ENCODE measurements around the gene GNB5. TPM values are rescaled to one million over a fixed set of nuclear protein-coding genes. Genes with fewer than 3 reads are reported as not detected.

Gene GNB5
- total RNA-seq, 3 donors from 2014 or later = 9.0 to 12.8 (median 10.0) TPM

DNA sequence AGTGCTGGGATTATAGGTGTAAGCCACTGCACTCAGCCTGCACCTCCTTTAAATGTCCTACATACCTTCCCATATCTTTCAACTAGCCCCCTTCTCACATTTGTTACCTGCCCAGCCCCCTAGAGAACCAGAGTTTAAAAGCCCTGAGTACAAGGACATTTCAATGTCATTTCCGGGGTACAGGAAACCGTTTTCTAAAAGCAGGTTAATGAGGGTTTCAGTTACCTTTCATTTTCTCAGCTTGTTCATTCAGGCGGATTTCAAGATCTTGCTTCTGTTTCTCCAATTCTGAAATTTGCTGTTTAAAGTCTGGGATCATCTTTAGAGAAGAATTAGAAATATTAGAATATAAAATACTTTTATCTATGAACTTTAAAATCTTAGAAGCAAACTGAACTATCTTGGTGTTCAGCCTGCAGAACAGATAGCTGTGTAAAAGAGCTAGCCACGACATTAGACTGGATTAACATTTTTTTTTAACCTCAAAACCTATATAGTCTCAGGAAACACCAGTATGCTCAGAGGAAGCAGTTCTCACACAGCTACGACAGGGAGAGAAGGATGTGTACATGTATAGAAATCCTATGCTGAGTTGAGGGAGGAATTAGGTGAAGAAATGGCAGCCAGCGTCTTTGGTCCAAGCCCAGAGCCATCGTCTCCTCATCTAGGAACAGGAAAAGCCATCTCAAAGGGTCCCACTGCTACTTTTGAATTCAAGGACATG lies 29.9 kb upstream of the GNB5 start:
- Mint-ChIP-seq H3K27me3 (ENCODE audit: low read depth) (no peaks in the 10 kb centered on the region), H3K4me1 (ENCODE audit: low read depth) (peaks cover 23% of the 10 kb centered on the region), H3K9me3 (no peaks in the 10 kb centered on the region), H3K4me3 (peak overlapping the region; percentile 82), H3K36me3 (ENCODE audit: insufficient read depth) (no peaks in the 10 kb centered on the region)
- DNase-seq (no peak), ATAC-seq (peak in 1 of 2 donors; percentile 25)

- H3K36me3 Mint-ChIP-seq (ENCODE audit: insufficient read depth) = no peaks in the 10 kb centered on the region
- no peak for ATAC-seq
- peaks cover 23% of the 10 kb centered on the region for H3K4me1 Mint-ChIP-seq (ENCODE audit: low read depth)
- no peaks in the 10 kb centered on the region for H3K27me3 Mint-ChIP-seq (ENCODE audit: low read depth)
- no peaks in the 10 kb centered on the region for H3K9me3 Mint-ChIP-seq
- no peak overlapping the region for H3K4me3 Mint-ChIP-seq
- DNase-seq = no peak
Measured at GRCh38 chr15:52220251-52220650, 29.1 kb upstream of the GNB5 start.

DNA sequence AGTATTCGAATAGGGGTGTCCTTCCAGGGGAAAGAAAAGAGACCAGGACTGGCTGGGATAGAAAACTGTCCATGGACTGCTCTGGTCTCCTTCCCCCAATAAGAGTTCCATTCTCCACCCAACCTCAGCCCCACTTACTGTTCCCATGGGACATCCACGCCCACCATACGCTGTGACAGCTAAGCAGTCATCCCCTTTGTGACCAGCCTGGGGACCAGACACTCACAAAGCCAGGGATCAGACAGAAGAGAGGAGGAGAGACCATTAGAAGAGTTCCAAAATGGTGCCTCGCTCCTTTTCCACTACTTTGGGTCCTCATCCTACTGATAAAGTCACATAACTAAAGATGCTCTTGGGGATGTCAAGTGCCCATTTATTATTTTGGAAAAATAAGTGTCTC lies 27.6 kb upstream of the GNB5 start:
- ATAC-seq (no peak), DNase-seq (no peak)
- no peaks in the 10 kb centered on the region for H3K9me3 Mint-ChIP-seq
- no peak overlapping the region for H3K4me3 Mint-ChIP-seq
- H3K36me3 Mint-ChIP-seq (ENCODE audit: insufficient read depth) = no peaks in the 10 kb centered on the region
- H3K27me3 Mint-ChIP-seq (ENCODE audit: low read depth) = no peaks in the 10 kb centered on the region
- peaks cover 23% of the 10 kb centered on the region for H3K4me1 Mint-ChIP-seq (ENCODE audit: low read depth)

- Mint-ChIP-seq H3K4me3 (no peak overlapping the region), H3K27me3 (ENCODE audit: low read depth) (no peaks in the 10 kb centered on the region), H3K4me1 (ENCODE audit: low read depth) (peaks cover 21% of the 10 kb centered on the region), H3K36me3 (ENCODE audit: insufficient read depth) (no peaks in the 10 kb centered on the region), H3K9me3 (no peaks in the 10 kb centered on the region)
- DNase-seq (no peak), ATAC-seq (no peak)
Measured at GRCh38 chr15:52218371-52218770, 27.2 kb upstream of the GNB5 start.

DNA sequence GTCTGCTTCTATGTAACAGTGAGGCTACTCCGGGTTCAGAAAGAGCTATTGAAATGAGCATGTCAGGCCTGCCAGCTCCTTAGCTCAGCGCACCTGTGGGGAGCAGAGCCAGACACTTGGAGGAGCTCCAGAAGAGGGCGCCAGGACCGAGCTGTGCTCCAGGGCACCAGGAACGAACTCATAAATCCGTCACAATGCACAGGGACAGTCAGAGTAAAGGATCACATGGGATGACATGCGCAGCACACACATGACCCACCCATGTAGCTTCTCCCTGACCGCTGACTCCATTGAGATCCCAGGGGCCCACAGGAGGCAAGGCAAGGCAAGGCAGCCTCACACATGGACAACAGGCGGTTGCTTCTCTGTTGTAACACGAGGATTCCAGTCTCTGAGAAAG lies 26.0 kb upstream of the GNB5 start:
- DNase-seq (no peak), ATAC-seq (no peak)
- H3K36me3 Mint-ChIP-seq (ENCODE audit: insufficient read depth) = no peaks in the 10 kb centered on the region
- H3K9me3 Mint-ChIP-seq = no peaks in the 10 kb centered on the region
- peaks cover 13% of the 10 kb centered on the region for H3K4me1 Mint-ChIP-seq (ENCODE audit: low read depth)
- H3K27me3 Mint-ChIP-seq (ENCODE audit: low read depth) = no peaks in the 10 kb centered on the region
- H3K4me3 Mint-ChIP-seq = no peak overlapping the region

GRCh38 chr15:52214553-52214952 lies 23.4 kb upstream of the GNB5 start:
- no peaks in the 10 kb centered on the region for H3K9me3 Mint-ChIP-seq

DNA sequence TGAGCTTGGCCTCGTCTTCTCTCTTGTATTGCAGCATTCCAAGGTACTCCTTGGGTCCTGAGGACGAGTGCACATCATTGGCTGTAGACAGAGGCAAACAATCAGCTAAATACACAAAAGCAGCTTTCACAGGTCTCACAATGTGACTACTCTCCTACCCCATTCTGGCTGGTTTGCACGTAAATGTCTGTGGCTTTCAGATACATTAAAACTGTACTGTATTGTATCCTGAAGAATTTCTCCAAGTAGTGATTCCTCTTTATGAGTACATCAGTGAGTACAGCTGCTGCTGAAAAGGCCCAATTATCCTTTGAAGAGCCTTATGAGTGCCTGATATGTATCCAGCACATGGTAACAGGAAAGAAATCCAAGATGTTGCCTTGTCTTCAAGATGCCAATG lies 22.0 kb upstream of the GNB5 start:
- Mint-ChIP-seq H3K9me3 (no peaks in the 10 kb centered on the region), H3K4me1 (ENCODE audit: low read depth) (no peaks in the 10 kb centered on the region), H3K27me3 (ENCODE audit: low read depth) (no peaks in the 10 kb centered on the region), H3K4me3 (no peak overlapping the region), H3K36me3 (ENCODE audit: insufficient read depth) (no peaks in the 10 kb centered on the region)
- DNase-seq (no peak), ATAC-seq (no peak)

More at GRCh38 chr15:52214553-52214952, 23.4 kb upstream of the GNB5 start:
- H3K36me3 Mint-ChIP-seq (ENCODE audit: insufficient read depth) = no peaks in the 10 kb centered on the region
- no peak overlapping the region for H3K4me3 Mint-ChIP-seq
- DNase-seq = no peak
- ATAC-seq = no peak
- no peaks in the 10 kb centered on the region for H3K4me1 Mint-ChIP-seq (ENCODE audit: low read depth)
- no peaks in the 10 kb centered on the region for H3K27me3 Mint-ChIP-seq (ENCODE audit: low read depth)

- H3K9me3 Mint-ChIP-seq = no peaks in the 10 kb centered on the region
- no peak overlapping the region for H3K4me3 Mint-ChIP-seq
- no peaks in the 10 kb centered on the region for H3K27me3 Mint-ChIP-seq (ENCODE audit: low read depth)
- ATAC-seq (peak; percentile 83 to 94), DNase-seq (peak; percentile 68)
- H3K4me1 Mint-ChIP-seq (ENCODE audit: low read depth) = no peaks in the 10 kb centered on the region
- H3K36me3 Mint-ChIP-seq (ENCODE audit: insufficient read depth) = peaks cover 2% of the 10 kb centered on the region
Measured at GRCh38 chr15:52208306-52208946, 17.2 kb upstream of the GNB5 start.

GRCh38 chr15:52207191-52207590 lies 16.0 kb upstream of the GNB5 start:
- ATAC-seq = no peak
- Mint-ChIP-seq H3K9me3 (no peaks in the 10 kb centered on the region), H3K4me3 (no peak overlapping the region), H3K36me3 (ENCODE audit: insufficient read depth) (peaks cover 2% of the 10 kb centered on the region), H3K4me1 (ENCODE audit: low read depth) (no peaks in the 10 kb centered on the region), H3K27me3 (ENCODE audit: low read depth) (no peaks in the 10 kb centered on the region)
- no peak for DNase-seq

- DNase-seq (no peak), ATAC-seq (no peak)
- Mint-ChIP-seq H3K4me1 (ENCODE audit: low read depth) (no peaks in the 10 kb centered on the region), H3K27me3 (ENCODE audit: low read depth) (no peaks in the 10 kb centered on the region), H3K36me3 (ENCODE audit: insufficient read depth) (peaks cover 2% of the 10 kb centered on the region), H3K9me3 (no peaks in the 10 kb centered on the region), H3K4me3 (no peak overlapping the region)
Measured at GRCh38 chr15:52206446-52206845, 15.3 kb upstream of the GNB5 start.

- Mint-ChIP-seq H3K36me3 (ENCODE audit: insufficient read depth) (peaks cover 2% of the 10 kb centered on the region), H3K27me3 (ENCODE audit: low read depth) (no peaks in the 10 kb centered on the region), H3K4me1 (ENCODE audit: low read depth) (no peaks in the 10 kb centered on the region), H3K9me3 (no peaks in the 10 kb centered on the region), H3K4me3 (no peak overlapping the region)
- no peak for ATAC-seq
- no peak for DNase-seq
Measured at GRCh38 chr15:52204657-52205056, 13.5 kb upstream of the GNB5 start.

- no peak for ATAC-seq
- Mint-ChIP-seq H3K4me3 (no peak overlapping the region), H3K9me3 (no peaks in the 10 kb centered on the region), H3K27me3 (ENCODE audit: low read depth) (no peaks in the 10 kb centered on the region), H3K4me1 (ENCODE audit: low read depth) (no peaks in the 10 kb centered on the region), H3K36me3 (ENCODE audit: insufficient read depth) (peaks cover 2% of the 10 kb centered on the region)
- DNase-seq = no peak
Measured at GRCh38 chr15:52200831-52201365, 9.7 kb upstream of the GNB5 start.

DNA sequence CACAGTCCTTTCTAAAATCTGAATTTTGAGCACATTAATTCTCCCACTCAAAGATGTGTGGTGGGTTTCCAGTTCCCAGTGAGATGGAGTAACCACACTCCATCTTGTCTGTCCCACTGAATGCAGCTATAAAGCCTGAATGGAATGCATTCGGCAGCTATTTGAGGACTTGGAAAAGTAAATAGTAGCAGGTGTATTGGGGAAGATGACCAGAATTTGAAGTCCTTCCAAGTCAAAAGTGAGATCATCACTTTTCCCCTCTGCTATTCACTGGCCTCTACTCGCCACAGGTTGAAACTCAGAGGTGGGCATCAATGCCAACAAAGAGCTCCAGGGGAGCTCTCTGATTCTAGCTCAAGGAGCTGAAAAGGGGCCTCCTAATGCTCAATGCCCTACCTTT lies 8.1 kb upstream of the GNB5 start:
- no peaks in the 10 kb centered on the region for H3K4me1 Mint-ChIP-seq (ENCODE audit: low read depth)
- H3K4me3 Mint-ChIP-seq = no peak overlapping the region
- H3K27me3 Mint-ChIP-seq (ENCODE audit: low read depth) = no peaks in the 10 kb centered on the region
- no peak for DNase-seq
- ATAC-seq = no peak
- H3K9me3 Mint-ChIP-seq = no peaks in the 10 kb centered on the region
- no peaks in the 10 kb centered on the region for H3K36me3 Mint-ChIP-seq (ENCODE audit: insufficient read depth)

- no peaks in the 10 kb centered on the region for H3K27me3 Mint-ChIP-seq (ENCODE audit: low read depth)
- H3K4me1 Mint-ChIP-seq (ENCODE audit: low read depth) = no peaks in the 10 kb centered on the region
- DNase-seq (no peak), ATAC-seq (no peak)
- no peaks in the 10 kb centered on the region for H3K9me3 Mint-ChIP-seq
- H3K4me3 Mint-ChIP-seq = no peak overlapping the region
- H3K36me3 Mint-ChIP-seq (ENCODE audit: insufficient read depth) = no peaks in the 10 kb centered on the region
Measured at GRCh38 chr15:52196891-52197290, 5.7 kb upstream of the GNB5 start.

DNA sequence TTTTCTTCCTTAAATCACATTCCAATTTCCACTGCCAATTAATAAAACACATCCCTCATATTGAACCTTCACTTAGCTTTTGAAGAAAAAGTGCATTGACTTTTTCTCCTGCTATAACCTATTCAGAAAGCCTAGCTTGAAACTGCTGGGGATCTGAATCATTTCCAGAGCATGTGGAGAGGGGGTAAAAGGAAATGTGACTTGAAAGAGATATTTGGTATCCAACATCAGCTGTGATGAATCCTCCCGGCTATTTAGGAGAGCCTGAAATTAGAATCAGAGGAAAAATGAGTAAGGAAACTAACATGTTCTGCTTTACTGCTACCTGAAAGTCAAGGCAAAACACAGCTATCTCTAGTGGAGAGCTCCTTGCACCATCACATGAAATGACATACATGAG lies 2.6 kb upstream of the GNB5 start:
- no peaks in the 10 kb centered on the region for H3K36me3 Mint-ChIP-seq (ENCODE audit: insufficient read depth)
- no peak overlapping the region for H3K4me3 Mint-ChIP-seq
- H3K27me3 Mint-ChIP-seq (ENCODE audit: low read depth) = no peaks in the 10 kb centered on the region
- no peak for ATAC-seq
- no peaks in the 10 kb centered on the region for H3K9me3 Mint-ChIP-seq
- no peaks in the 10 kb centered on the region for H3K4me1 Mint-ChIP-seq (ENCODE audit: low read depth)
- DNase-seq = no peak

Measured in activated T-cell treated with anti-CD3 and anti-CD28 coated beads, Interleukin-2, amount 50 U/mL, for 4 hours (primary cell).